Measurements from ENCODE around the gene SPINK5.

- TF ChIP-seq CTCF (conservative IDR thresholded peaks at IDR 0.05; ENCODE audit: low read depth, low read length), result no peak
- TF ChIP-seq EZH2 (IDR thresholded peaks at IDR 0.05; ENCODE audit: borderline replicate concordance, low read depth, low read length, poor library complexity, severe bottlenecking), result no peak
These were observed 11.7 kb downstream of the SPINK5 start for GRCh38 chr5:148075529-148075928.

All from A673 (cell line).